LHCN-M2 (cell line): ENCODE data around the gene C2orf81. TPM values are rescaled to one million over a fixed set of nuclear protein-coding genes. Genes with fewer than 3 reads are reported as not detected.

ENCODE experiments used
- total RNA-seq: library from RNA; depleted of rRNA; stranded (reverse); fragments of >200 nt; gene quantifications from 2 replicates; pipeline ENCODE4 v1.2.3, GENCODE V29; 2014; rRNA removed

C2orf81 gene
- total RNA-seq, 1 experiment from 2014 or later: 0.63 TPM

Other genes starting within 250 kb of the C2orf81 start
- gene MOB1A, start 242.7 kb downstream of the C2orf81 start, total RNA-seq: 113 and 131 TPM in 2 replicates
- 59.0 and 60.1 TPM in 2 replicates for gene MTHFD2, start 223.0 kb downstream of the C2orf81 start, total RNA-seq
- gene SLC4A5, start 78.2 kb downstream of the C2orf81 start, total RNA-seq: 0.11 TPM in 1 of 2 replicates, not detected in the other
- gene DCTN1, start 41.3 kb downstream of the C2orf81 start, total RNA-seq: 117 and 126 TPM in 2 replicates
- 40.0 and 55.8 TPM in 2 replicates for gene WDR54, start 111 bp upstream of the C2orf81 start, total RNA-seq
- gene RTKN, start 20.3 kb upstream of the C2orf81 start, total RNA-seq: 36.2 and 51.4 TPM in 2 replicates
- gene INO80B, start 33.5 kb upstream of the C2orf81 start, total RNA-seq: 5.6 and 23.2 TPM in 2 replicates
- 58.6 and 65.4 TPM in 2 replicates for gene WBP1, start 36.8 kb upstream of the C2orf81 start, total RNA-seq
- gene MOGS, start 43.8 kb upstream of the C2orf81 start, total RNA-seq: 40.8 and 41.6 TPM in 2 replicates
- gene MRPL53, start 51.1 kb upstream of the C2orf81 start, total RNA-seq: 23.7 and 26.7 TPM in 2 replicates
- 13.1 and 13.7 TPM in 2 replicates for gene CCDC142, start 61.4 kb upstream of the C2orf81 start, total RNA-seq
- gene TTC31, start 61.5 kb upstream of the C2orf81 start, total RNA-seq: 22.4 and 24.2 TPM in 2 replicates
- gene LBX2, start 78.0 kb upstream of the C2orf81 start, total RNA-seq: 1.2 and 1.6 TPM in 2 replicates
- 29.4 and 29.6 TPM in 2 replicates for gene PCGF1, start 86.1 kb upstream of the C2orf81 start, total RNA-seq
- gene TLX2, start 92.8 kb upstream of the C2orf81 start, total RNA-seq: 0.46 and 1.1 TPM in 2 replicates
- gene DQX1, start 104.6 kb upstream of the C2orf81 start, total RNA-seq: not detected in 2 replicates
- gene AUP1, start 108.1 kb upstream of the C2orf81 start, total RNA-seq: 140 TPM in 2 replicates
- gene HTRA2, start 108.3 kb upstream of the C2orf81 start, total RNA-seq: 40.9 and 43.2 TPM in 2 replicates
- gene LOXL3, start 132.3 kb upstream of the C2orf81 start, total RNA-seq: 9.9 and 11.7 TPM in 2 replicates
- gene DOK1, start 133.1 kb upstream of the C2orf81 start, total RNA-seq: 25.1 and 33.5 TPM in 2 replicates
- gene M1AP, start 226.7 kb upstream of the C2orf81 start, total RNA-seq: 0.06 TPM in 1 of 2 replicates, not detected in the other
- 8.8 and 11.3 TPM in 2 replicates for gene SEMA4F, start 232.6 kb upstream of the C2orf81 start, total RNA-seq